Stimulated activated CD4-positive, alpha-beta T cell treated with anti-CD3 and anti-CD28 coated beads, Interleukin-4, amount 100 ng/mL, for 1 hour (primary cell): ENCODE data around the gene MUC22.
"Not testable (repeated sequence)": the region's sequence is repeated elsewhere in the genome, so short reads cannot be mapped to it uniquely, and the experiment has no call there.

Experiments used
- DNase-seq: peaks from one replicate; pipeline ENCODE4 v3.0.0-alpha.2; 2020

The MUC22 gene

DNA sequence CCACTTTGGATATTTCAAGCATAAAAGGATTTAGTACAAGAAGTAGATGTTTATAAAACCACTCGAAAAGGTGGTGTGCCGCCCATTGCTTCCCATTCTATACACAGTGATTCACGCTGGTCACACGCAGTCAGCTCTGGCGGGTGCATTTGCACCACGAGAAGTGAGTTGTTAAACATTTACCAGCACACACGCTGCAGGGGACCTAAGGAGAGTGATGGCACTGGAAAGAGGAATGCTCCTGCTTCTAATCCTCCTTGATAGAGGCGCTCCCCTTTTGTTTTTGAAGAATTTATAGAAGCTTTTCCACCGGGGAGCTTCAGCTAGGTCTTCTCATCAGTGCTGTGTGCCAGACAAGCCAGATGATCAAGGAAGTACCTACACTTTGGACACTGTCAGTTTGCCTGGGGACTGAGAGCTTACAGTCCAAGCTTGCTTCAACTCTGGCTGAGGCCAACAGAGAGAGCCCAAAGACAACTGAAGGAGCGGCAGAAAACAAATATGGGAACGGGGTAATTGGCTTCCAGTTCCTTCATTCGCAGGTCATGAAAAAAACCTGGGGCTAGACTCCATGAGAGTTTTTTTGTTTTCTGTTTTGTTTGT lies 31.2 kb downstream of the MUC22 start:
- DNase-seq = no peak

GRCh38 chr6:31042806-31043205 lies 32.5 kb downstream of the MUC22 start:
- peak; percentile 22 for DNase-seq

DNA sequence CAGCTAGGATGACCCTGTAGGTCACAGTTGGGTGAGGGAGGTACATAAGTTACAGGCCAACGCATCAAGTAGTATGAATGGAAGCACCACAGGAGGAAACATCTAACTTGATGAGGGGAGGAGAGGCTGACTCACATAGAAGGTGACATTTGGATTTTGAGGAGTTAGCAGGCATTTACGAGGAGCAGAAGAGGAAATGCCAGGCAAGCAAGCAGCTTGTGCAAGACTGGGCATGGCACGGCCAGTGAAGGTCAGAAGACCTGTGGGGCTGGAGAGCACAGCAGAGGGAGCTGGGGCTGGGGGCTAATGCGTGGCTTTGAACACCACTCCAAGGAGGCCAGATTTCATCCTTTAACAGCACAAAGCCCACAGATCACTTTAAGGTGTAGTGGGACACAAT lies 37.8 kb downstream of the MUC22 start:
- DNase-seq = no peak

- DNase-seq = no peak
Observed at GRCh38 chr6:31049518-31049917, 39.2 kb downstream of the MUC22 start.

DNA sequence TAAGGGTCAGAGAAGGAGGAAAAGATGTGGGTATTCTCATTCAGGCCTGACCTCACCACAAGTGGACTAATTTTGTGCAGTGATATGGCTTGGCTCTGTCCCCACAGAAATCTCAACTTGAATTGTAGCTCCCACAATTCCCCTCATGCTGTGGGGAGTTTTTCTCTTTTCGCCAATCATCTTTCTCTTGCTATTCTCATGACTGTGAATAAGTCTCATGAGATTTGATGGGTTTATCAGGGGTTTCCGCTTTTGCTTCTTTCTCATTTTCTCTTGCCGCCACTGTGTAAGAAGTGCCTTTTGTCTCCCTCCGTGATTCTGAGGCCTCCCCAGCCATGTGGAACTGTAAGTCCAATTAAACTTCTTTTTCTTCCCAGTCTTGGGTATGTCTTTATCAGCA lies 42.9 kb downstream of the MUC22 start:
- not testable (repeated sequence) for DNase-seq

DNA sequence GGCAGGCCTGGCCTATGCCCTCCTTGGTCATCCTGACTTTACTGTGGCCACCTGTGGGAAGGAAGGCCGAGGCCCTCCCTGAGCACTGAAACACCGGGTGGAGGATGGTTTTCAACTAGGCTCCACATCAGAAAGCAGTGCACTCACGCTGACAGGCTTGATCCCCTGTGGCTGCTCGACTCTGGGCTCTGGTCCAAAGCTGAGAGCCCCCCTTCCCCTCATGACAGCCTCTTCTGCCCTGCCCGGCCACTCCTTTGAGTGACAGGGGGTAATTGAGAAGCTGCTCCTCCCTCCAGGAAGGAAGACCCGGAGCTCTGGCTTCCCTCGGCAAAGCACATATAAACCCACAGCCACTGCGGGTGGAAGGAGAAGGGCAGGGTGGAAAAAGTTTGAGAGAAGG lies 43.6 kb downstream of the MUC22 start:
- no peak for DNase-seq

DNA sequence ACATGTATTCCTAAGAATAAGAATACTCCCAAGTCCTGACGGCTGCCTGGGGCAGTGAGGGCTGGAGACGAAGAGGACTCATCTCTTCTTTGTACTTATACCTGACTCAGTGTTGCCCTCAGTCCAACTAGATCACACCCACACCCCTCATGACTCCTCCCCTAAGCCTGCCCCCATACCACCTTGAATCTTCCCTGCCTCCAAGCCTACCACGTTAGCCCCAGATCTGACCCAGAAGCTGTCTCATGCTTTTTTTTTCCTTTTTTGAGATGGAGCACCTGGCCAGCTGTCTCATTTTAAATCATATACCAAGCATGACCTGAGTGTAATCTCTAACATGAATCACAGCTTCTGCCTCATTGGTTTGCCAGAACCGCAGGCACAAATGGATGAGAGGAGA lies 45.2 kb downstream of the MUC22 start:
- no peak for DNase-seq

- DNase-seq = no peak
Observed at GRCh38 chr6:31057426-31058003, 47.2 kb downstream of the MUC22 start.

DNA sequence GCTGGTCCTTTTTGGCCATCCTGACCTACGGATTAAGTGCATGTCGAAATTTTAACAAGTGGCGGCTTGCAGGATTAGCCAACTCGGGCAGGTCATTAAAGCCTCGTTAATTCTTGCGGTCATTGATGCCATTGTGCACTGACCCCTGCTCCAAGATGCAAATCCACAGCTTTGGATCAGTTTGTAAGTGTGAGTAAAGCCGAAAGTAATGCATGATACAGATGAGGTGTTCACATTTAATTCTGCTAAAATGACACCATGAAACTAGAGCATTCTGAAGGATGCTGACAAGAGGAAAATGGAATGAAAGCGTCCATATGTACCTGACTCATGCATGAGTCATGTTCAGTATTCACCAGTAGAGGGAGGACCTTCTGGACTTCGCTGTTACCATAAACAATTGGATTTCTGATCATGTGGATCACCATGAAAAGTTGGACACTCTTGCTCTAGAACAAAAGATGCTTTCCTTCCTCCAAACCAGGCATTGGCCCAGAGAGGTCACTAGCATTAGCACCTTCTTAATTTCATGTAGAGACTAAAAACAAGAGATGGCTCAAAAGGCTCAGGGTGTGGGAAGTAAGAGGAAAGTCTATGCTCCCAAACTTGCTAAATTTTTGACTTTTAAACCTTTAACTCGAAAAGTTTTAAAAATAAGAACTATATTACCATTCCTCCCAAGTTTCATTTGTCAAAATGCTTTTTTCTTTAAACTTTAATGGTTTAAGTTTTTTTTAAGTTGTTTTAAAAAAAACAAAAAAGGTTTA lies 48.0 kb downstream of the MUC22 start:
- no peak for DNase-seq

DNA sequence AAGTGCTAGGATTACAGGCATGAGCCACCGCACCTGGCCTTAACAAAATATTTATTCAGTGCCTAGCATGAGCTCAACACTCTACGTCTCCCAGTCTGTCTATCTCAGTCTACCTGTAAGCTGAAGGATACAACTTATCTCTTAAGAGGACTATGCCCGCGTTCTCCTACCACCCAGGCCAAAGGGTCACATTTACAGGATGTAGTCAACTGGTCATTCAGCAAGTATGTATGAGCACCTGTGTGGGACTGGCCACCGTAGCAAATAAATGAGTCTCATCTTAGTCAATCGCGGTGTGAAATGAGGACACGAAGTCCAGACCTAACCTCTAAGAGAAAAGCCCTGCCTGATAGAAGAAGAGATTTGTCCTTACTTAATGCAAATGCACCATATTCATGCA lies 49.9 kb downstream of the MUC22 start:
- DNase-seq = no peak

- DNase-seq = no peak
Observed at GRCh38 chr6:31063906-31064435, 53.7 kb downstream of the MUC22 start.

DNA sequence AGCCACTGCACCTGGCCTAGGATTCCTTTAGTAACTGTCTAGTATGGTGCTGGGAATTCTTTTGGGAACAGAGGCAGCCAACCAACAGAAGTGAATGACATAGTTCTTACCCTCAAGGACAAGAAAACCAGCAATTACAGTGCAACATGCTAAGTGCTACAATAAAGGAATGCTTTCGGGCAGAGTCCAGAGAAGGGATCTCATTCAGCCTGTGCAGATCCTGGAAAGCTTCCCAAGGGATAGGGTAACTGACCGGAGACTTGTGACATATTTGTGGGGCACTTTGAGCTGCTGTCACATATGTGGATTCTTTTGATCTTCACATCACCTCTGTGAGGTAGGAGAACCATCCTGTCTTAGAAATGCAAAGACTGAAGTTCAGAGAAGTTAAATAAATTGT lies 55.3 kb downstream of the MUC22 start:
- no peak for DNase-seq

DNA sequence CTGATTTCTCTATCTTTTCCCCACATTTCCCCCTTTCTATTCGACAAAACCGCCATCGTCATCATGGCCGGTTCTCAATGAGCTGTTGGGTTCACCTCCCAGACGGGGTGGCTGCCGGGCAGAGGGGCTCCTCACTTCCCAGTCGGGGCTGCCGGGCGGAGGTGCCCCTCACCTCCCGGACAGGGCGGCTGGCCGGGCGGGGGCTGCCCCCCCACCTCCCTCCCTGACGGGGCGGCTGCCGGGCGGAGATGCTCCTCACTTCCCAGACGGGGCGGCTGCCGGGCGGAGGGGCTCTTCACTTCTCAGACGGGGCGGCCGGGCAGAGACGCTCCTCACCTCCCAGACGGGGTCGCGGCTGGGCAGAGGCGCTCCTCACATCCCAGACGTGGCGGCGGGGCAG lies 56.8 kb downstream of the MUC22 start:
- DNase-seq = not testable (repeated sequence)

DNA sequence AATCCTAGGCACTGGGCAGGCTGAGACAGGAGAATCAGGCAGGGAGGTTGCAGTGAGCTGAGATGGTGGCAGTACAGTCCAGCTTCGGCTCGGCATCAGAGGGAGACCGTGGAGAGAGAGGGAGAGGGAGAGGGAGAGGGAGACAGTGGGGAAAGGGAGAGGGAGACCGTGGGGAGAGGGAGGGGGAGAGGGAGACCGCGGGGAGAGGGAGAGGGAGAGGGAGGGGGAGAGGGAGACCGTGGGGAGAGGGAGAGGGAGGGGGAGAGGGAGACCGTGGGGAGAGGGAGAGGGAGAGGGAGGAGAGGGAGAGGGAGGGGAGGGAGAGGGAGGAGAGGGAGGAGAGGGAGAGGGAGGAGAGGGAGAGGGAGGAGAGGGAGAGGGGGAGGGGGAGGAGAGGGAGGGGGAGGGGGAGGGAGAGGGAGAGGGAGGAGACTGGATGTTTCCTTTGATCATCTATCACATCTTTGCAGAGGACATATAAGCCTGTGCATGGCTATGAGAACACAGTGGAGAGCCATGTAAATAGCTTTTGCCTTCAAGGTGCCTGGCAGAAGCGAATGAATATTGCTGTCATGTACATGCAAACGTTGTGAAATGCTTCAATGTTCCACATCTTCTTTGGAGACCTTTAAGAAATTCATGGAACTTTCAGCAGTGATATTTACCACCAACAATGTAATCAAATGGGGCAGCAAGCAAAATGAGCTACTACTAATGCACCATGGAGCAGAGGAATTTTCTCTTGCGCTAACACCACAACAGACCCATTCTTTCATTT lies 57.8 kb downstream of the MUC22 start:
- DNase-seq = not testable (repeated sequence)

DNA sequence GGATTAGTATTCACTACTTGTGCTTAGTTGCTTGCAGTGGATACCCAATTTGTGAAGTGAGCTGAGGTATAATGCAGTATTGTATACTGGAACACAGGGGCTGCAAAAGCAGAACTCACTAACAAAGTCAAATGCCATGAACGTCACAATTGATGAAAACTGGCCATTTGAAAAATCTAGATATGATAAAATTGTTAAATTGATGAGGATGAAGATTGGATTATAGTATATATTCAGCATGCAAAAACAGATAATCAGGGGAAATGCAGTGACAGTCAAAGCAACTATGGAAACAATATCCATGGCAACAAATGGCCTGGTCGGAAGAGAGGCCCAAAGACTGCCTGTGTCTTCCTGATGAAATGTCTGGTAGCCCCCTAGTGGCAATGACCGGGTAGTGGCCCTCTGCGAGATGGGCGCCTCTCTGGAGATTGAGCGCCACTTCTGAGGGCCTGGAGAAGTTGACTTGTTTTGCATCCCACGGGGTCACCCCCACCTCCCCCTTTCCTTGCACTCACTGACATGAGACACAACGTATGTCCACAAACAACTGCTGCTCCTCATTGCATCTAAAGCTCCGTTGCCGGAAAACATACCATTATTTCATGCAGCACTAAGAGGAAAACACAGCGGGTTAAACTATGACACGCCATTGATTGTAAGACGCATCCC lies 58.5 kb downstream of the MUC22 start:
- peak; percentile 66 for DNase-seq

GRCh38 chr6:31070711-31071197 lies 60.5 kb downstream of the MUC22 start:
- DNase-seq = no peak

GRCh38 chr6:31074401-31074800 lies 64.1 kb downstream of the MUC22 start:
- no peak for DNase-seq

DNA sequence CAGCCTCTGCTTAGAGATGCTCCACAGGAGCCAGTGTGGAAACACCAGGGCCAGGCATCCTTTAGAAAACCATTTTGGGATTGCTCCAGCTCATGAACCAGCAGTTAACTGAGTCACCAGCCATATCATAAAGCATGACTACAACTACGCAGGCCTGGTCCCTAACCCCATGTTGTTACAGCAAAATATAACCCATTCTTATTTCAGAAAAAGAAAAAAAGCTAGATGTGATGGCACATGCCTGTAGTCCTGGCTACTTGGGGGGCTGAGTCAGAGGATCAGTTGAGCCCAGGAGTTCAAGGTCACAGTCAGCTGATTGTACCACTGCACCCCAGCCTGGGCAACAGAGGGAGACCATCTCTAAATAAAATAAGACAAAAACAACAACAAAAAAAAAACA lies 65.3 kb downstream of the MUC22 start:
- no peak for DNase-seq

GRCh38 chr6:31076611-31077010 lies 66.3 kb downstream of the MUC22 start:
- DNase-seq = no peak

- DNase-seq = peak; percentile 66
Observed at GRCh38 chr6:31079656-31080261, 69.5 kb downstream of the MUC22 start.

DNA sequence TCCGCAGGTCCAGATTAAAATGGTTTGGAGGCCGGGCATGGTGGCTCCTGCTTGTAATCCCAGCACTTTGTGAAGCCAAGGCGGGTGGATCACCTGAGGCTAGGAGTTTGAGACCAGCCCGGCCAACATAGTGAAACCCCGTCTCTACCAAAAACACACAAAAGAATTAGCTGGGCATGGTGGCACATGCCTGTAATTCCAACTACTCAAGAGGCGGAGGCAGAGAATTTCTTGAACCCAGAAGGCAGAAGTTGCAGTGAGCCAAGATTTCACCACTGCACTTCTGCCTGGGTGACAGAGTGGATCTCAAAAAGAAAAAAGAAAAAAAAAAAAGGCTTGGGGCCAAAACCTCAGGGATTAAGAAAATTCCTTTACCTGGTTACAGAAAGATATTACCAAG lies 71.6 kb downstream of the MUC22 start:
- DNase-seq = no peak

GRCh38 chr6:31083742-31084354 lies 73.6 kb downstream of the MUC22 start:
- DNase-seq = peak; percentile 45
